CD1c-positive myeloid dendritic cell (primary cell): ENCODE results near the gene SAP30.

Source experiments
- DNase-seq: peaks from one replicate; pipeline ENCODE4 v3.0.0-alpha.2; 2016; ENCODE audit errors: extremely low spot score

The SAP30 gene

DNA sequence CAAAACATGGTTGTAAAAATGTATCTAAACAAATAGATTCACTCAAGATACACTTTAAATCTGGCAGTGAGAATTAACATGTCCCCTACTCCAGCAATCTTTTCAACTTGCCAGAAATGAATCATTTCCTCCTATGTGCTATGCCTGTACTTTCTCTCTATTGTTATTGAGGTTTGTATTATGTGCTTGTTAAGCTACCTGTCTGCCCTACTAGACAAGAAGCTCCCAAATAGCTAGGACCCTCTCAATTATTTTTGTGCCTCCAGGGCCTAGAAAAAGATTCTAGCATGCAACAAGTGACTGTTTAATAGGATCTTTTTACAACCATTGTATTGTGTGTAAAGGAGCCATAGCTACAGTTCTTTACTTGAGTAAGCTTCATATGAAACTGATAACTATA is 3.5 kb upstream of the SAP30 start:
- no peak for DNase-seq

DNA sequence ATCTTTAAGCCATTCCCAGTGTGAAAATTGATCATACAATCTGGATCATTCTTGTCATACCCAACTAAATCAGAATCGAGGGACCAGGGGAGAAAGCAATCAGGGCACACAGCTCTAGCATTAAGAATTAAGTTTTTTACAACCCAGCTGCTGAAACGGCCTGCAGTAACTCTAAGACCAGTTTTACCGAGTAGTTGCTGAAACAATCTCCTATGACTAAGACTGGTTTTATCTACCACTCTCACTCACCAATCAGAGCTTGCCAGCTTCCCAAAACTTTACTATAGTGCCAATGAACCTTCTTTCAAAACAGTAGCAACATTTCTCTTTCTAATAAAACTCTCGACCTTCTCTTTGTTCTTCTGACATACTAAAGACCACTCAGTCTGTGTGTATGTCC is 2.8 kb upstream of the SAP30 start:
- no peak for DNase-seq

DNA sequence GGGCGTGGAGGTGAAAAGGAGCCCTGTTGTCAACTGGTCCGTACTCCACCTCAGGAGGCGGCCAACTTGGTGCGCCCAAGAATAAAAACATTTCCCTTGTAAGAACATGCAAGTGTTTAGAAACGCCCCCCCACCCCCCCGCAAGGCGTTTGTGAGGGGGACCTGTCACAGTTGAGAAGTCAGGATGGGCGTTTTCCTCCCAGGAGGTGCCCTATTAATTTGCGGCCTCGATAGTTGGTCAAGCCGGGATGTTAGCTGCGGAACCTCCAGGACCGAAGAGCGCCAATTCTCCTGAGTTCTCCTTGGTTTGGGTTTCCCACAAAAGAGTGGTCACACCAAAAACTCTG is 651 bp upstream of the SAP30 start:
- DNase-seq, result no peak

DNA sequence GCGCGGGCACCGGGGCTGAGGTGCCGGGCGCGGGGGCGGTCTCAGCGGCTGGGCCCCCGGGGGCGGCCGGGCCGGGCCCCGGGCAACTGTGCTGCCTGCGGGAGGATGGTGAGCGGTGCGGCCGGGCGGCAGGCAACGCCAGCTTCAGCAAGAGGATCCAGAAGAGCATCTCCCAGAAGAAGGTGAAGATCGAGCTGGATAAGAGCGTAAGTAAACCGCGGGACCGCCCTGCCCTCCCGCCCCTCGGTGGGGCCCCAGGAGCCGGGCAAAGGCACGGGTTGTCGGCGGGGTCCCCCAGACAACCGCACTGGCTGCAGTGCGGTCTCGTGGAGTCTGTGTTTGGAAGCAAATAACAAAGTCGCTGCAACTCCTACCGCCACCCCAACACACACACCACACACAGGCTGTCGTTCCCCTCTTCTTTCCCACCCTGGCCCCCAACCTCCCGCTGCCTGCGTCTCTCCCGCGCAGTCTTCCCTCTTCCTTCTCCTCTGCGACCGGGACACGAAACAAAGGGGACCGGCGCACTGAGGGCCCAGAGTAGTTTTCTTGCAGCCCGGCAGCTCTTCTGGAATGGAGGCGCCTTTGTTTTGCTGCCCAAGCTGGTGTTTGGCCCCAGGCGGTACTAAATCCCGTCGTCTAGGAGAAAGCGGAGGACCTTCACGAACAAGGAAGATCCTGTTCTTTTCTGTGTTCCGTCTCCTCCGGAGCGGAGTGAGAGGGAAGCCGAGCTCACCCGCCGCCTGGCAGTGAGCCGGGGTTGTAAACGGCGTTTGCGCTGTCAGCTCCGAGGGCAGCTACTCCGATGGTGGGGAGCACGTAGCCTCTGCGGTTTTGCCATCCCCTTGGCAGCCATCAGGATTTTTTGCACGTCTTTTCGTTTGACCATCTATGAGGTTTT is 788 bp downstream of the SAP30 start:
- peak; percentile 72 for DNase-seq

DNA sequence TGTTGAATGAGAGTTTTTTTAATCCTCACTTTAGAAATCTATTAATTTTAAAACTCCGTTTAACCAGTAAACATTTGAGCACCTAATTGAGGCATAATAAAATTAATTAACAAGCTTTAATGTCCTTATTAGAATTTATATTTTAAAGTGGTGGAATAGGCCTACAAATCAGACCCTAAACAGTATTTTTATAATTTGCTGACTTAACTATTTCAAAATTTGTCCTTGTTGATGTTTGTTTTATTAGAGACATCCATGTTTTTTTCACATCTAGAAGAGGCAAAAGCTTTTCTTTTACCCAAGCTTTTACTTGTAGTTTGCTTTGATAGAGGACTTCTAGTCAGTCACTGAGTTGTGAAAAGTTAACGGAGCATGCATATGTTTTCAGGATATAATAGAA is 3.8 kb downstream of the SAP30 start:
- DNase-seq, result no peak

DNA sequence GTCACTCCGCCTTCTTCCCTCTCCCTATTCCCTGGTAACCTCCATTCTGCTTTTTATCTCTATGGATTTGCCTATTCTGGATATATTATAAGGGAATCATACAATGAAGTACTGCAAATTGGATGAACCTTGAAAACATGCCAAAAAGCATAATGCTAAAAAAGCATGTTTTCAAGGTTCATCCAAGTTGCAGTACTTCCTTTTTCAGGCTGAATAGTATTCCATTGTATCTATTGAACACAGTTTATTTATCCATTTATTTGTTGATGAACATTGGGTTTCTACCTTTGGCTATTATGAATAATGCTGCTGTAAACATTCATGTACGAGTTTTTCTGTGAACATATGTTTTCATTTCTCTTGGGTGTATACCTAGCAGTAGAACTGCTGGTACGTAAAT is 9.2 kb downstream of the SAP30 start:
- DNase-seq, result no peak

DNA sequence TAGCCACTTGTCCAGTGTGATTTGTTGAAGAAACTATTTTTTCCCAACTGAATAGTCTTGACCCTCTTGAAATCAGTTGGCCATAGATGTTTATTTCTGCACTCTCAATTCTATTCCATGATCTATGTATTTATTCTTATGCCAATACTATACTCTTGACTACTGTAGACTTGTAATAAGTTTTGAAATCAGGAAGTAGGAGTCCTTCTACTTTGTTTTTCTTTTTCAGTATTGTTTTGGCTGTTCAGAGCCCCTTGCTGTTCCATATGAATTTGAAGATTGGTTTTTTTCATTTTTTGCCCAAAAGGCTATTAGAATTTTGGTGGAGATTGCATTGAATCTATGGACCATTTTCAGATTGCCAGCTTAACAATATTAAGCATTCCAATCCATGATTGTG is 10.2 kb downstream of the SAP30 start:
- DNase-seq, result no peak

DNA sequence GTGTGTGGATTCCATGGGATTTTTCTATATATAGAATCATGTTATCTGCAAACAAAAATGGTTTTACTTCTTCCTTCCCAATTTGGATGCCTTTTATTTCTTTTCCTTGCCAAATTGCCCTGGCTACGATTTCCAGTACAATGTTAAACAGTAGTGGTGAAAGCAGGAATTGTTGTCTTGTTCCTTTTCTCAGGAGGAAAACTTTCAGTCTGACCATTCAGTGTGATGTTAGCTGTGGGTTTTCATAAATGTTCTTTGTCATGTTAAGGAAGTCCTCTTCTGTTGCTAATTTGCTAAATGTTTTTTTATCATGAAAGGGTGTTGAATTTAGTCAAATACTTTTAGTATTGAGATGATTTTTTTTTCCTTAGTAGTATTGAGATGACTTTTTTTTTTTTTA is 10.9 kb downstream of the SAP30 start:
- no peak for DNase-seq

DNA sequence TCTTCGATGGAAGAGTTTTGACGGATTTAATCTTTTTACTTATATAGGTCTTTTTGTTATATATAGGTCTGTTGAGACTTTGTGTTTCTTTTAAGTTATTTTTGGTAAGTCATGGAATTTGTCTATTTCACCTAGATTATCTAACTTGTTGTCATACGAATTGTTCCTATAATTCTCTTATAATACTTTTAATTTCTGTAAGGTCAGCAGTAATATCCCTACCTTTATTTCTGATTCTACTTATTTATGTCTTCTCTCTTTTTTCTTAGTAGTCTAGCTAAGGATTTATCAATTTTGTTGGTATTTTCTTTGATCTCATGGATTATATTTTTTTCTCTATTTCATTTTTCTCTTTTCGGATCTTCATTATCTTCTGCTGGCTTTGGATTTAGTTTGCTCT is 11.6 kb downstream of the SAP30 start:
- DNase-seq, result no peak

DNA sequence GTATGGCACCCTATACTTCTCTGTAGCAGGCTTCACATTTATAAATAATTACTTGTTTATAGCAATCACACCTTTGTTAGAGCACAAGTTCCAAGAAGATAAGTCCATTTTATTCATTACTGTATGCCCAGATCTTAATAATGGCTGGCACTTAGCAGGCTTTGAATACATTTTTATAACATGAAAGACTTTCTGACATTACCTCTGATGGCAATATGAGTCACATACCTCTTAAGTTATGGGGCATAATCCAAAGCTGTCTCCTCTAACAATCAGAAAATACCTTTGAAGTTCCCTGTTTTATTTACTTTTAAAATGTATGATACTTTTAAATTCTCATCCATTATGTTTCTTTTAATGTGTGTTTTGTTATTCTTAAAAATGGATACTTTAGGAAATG is 16.0 kb downstream of the SAP30 start:
- DNase-seq, result no peak

DNA sequence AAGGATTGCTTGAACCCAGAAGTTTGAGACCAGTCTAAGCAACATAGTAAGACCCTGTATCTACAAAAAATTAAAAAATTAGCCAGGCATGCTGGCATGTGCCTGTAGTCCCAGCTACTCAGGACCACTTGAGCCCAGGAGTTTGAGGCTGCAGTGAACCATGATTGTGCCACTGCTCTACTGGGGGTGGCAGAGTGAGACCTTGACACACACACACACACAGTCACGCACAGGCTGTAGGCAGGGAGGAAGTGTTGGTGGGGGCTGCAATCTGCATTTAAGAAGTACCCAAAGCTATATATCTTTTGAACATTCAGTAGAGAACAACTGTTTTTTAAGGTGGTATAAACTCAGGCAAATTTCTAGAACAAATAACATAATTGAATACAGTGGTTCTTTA is 20.9 kb downstream of the SAP30 start:
- DNase-seq, result no peak

DNA sequence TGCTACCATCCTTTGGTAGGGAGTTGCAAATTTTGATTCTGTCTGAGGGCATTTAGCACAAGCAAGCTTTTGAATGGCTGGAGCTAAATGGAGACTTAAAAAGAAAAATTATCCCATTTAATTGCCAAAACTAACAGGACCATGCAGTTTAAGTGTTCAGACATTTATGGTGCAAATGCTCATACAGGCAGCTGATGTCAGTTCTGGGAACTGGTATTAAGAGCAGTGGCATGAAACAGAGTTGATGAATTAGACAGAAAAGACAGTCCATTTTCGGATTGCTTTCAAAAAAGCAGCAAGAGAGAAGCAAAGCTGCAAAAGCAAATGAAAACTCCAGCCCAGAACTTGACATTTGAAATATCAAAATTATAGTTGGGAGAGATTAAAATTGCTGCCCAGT is 26.9 kb downstream of the SAP30 start:
- DNase-seq, result no peak

DNA sequence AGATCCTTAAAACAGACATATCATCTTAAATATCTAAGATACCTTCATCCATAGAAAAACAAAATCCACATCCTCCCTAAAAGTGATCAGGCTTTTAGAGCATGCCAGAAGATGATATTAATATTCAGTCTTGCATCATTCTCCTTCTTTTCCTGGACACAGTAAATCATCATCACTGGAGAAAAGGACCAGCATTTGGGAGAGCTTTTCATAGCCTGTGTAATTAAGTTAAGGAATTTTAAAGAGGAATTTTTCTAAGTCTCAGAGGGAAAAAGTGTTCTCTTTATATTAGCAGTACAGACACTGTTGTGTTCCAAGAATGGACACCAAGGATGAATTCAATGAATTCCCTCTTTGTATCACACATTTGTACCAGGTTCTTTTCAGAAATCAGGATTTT is 27.5 kb downstream of the SAP30 start:
- no peak for DNase-seq

DNA sequence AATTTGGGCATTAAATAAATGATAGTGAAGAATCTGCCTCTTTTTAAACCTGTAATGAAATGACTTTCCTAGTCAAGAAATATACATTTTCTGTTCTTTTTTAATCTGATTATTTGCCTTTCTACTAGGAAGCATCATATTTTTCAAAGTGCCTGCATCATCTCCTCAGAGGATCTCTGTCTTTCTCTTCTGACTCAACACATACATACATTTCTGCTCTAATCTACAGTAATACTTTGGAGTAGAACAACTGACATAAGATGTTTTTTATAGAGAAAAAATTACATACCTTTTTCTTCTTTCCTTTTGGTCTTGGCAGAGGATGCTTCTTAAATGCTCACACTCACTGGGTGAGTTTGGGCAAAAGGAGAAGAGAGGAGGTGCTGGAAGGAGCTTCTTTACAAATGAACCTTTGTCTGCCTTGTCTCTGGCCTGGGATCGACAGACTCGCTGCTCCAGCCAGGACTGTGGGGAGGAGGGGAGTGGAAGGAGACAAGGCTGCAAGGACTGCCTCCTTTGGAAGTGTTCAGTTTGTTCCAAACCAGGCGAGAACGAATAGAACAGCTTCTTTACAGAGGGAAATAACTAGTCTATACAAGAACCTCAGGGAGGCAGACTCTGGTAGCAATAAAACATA is 28.1 kb downstream of the SAP30 start, which contains the start of gene SCRG1:
Gene SCRG1 (minus strand): TSS at position 338 of the 637 bp plus-strand sequence. CDS start 7,702 bp downstream, outside the sequence.
- no peak for DNase-seq

DNA sequence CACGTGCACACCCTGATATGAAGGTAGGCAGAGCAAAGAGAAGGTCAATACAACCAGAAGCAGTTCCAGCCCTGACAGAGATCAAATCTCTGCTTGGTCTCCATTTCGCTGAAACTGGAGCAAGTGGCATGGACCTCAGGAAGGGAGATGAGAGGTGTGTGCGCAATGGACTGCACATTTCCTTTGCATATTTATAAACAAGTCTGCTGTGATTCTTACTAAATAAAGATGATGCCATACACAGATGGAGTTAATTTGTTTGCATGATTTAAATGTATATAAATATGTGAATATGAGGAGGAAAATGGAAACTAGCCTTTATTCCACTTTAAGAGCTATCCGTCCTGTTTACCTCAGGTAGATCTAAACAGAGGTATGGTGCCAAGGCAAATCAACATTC is 30.3 kb downstream of the SAP30 start:
- no peak for DNase-seq

DNA sequence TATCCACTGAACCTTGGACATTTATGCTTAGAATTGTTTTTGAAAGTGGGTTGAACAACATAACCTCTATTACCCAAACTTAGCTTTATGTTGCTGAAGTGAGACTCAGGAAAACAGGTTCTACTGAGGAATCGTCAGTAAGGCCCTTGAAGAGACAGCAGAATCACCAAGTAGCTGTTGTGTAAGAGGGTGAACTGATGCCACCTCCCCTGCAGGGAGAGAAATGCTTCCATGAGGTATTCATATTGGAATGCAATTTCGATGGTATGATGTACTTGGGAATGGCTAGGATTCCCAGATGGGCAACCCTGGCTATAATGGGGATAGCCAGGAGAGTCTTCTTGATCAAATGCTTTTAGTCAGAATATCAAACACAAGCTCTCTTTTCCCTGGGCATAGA is 32.3 kb downstream of the SAP30 start:
- no peak for DNase-seq

DNA sequence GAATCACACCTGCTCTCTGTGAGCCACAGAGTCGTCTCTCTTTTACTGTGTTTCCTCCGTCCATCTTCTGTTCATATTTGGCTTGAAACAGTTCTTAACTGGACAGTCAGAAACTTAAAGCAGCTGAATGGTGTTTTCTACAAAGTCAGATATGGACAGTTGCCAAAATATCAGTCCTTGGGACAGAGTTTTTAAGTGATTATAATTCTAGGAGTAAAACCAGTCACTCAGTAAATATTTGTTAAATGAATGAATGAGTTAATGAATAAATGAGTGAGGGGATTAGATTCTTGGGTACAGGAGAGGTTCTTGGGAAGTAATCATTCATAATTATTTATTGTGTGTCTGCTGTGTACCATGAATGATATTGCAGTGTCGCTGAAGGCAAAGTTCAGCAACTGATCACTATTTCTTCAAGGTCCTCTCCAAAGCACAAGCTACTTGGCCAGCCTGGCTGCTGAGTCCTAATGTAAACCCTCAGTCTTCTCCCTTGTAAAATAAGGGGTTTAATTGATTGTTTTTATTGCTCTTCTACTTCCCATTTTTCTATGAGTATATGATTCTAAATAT is 33.6 kb downstream of the SAP30 start:
- DNase-seq, result no peak

DNA sequence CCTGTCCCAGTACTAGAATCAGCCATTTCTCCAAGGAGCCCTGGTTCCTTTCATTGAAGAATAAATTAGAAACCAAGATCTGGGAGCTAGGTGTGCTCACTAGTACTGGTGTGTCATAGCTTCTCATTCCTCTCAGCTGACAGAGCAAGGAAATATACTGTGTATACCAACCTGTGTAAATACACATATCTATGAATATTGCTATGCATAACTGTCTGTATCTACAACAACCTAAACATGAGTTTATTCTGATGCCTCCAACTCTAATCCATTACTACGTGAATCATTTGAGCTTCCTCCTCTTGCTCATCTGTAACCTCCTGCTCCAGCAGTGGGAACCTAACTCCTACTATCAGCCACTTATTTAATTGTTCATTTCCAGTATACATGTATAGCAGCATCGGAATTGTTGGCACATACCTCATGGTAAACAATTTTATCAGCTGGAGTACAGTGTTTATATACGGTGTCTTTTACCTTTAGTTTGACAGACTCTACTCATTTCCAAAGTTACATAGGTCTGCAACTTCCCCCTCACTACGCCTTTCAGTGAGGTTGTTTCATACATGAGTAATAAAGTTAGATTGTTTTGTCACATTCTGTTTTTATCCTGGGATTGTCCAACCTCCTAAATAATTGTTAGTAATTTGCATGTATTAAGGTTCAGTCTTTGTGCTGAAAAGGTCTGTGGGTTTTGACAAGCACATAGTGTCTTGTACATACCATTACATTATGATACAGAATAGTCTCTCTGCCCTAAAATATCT is 35.3 kb downstream of the SAP30 start:
- no peak for DNase-seq

DNA sequence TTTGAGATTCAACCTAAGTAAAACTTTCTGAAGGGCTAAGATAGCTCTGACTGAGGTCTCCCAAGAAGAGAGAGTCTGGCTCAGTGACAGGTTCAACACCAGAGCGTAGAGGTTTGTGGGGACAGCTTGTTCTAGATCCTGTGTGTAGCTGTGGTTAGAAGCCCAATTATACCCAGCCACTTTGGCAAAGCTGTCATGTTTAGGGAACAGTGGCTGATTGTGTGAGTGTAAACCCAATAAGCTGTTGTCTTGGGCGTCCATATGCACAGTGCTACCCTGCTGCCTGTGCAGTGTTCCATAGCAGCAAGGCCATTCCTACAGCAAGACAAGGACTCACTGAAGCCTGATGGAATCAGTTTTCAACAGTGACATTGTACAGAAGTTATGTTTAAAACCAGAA is 39.3 kb downstream of the SAP30 start:
- DNase-seq, result no peak

DNA sequence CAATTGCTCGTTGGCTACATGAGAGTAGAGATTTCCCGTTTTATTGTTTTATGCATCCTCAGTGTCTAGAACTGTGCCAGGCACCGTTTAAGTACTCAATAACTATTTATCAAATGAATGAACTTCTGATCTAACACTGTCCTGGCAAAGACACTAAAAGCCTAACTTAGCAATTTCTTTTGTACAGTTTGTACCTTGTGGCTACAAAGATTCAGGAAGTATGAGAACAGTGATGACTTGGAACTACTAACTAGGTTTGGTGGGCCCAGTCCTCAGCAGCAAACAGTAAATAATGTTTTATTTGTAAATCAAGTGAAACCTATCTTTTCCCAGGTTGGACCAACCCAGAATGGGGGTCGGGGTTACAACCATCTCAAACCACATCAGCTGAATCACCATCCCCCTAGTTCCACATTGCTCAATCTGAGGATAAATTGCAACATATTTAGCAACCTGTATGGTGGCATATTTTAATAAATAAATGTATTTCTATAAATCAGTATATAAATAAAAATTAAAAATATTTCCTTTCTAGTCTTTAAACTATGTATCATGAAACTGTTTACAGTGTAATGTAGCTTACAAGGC is 40.4 kb downstream of the SAP30 start:
- no peak for DNase-seq

DNA sequence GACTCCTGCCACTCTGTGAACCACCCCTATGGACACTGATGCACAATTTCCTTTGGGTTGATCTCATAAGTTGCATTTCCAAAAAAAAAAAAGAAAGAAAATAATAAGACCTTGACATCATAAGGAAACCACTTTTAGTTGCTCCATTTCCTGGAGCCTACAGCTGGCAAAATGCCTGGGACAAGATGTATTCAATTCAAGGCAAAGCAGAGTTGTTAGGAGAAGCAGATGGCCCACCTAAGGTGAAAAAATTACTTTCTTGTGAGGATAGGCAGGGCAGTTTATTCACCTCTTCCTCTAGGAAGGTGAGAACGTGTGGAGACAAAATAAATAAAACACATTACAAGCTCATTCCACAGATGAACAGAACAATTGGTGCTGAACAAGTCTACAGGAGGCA is 42.3 kb downstream of the SAP30 start:
- DNase-seq, result no peak

DNA sequence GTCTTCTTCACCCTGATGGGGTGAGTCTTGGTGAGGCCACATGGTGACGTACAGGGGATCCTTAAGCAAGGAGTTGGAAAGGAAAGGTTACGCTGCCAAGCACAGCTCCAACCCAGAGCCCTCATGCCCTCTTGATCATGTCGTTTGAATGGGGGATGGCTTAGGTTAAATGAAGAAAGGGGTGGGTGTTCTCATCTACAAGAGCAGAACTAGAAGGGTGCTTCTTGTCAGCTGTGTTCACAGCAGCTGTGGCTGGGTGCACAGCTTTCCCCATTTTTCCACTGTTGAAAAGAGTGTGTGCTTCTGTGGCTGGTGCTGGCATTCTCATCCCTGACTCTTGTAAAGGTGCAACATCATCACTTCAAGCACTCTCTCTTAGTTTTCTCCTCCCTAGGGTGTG is 43.7 kb downstream of the SAP30 start:
- no peak for DNase-seq
